Activated naive CD4-positive, alpha-beta T cell treated with anti-CD3 and anti-CD28 coated beads, Interleukin-2, amount 50 U/mL, for 16 hours (primary cell): ENCODE results near the gene ATE1.
"Not testable (repeated sequence)": the region's sequence is repeated elsewhere in the genome, so short reads cannot be mapped to it uniquely, and the experiment has no call there.

ENCODE experiments used
- DNase-seq: peaks from one replicate; pipeline ENCODE4 v3.0.0-alpha.2; 2020

The ATE1 gene

GRCh38 chr10:121929585-121930267 lies 1.9 kb upstream of the ATE1 start:
- DNase-seq, result not testable (repeated sequence)

- no peak for DNase-seq
Observed at GRCh38 chr10:121928528-121928884, 675 bp upstream of the ATE1 start.

GRCh38 chr10:121927318-121927840 lies 452 bp downstream of the ATE1 start:
- peak; percentile 26 for DNase-seq

GRCh38 chr10:121926671-121927317 lies 1.0 kb downstream of the ATE1 start:
- no peak for DNase-seq

DNA sequence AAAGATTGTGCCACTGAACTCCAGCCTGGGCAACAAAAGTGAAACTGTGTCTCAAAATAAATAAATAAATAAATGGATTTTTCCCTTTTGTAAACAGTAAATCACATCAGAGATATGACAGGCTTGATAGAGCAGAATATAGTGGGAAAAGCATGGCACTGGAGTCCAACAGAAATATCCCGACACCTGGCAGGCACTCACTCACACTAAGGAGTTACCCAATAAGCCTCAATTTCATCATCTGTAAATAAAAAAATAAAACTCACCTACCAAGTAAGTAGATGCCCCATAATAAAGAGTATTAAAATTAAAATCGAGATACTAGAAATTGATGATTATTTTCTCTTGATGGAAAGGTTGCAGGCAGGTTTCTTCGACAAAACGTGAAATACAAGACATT lies 1.7 kb downstream of the ATE1 start:
- no peak for DNase-seq

DNA sequence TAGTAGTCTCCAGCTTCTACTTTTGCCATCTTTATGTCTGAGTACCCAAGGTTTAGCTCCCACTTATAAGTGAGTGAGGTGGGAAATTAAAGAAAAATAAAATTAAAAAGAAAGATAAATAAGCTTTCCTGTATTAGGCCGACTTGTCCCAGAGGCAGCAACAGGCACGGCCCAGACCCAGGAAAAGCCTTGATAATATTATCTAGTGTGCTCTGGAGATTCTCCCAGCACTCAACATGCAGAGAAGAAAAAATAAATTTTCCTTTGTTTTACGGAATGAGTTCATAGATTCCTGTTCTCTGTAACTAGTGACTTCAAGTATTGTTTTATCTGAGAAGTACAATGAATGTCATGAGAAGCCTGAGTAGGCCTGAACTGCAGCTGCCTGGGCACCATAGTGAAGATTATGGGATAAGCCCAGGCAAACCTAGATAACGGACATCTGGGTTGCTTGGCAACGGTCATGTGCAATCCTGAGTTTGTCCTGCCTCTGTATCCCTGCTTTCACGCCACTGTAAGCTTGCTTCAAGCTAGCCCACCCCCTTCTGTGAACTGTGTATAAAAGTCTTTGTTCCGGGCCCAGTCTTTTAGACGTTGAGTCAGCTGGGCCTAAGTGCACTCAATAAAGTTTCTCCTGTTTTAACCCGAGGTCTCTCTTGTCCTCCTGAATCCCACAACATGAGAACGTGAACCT lies 6.4 kb downstream of the ATE1 start:
- no peak for DNase-seq

DNA sequence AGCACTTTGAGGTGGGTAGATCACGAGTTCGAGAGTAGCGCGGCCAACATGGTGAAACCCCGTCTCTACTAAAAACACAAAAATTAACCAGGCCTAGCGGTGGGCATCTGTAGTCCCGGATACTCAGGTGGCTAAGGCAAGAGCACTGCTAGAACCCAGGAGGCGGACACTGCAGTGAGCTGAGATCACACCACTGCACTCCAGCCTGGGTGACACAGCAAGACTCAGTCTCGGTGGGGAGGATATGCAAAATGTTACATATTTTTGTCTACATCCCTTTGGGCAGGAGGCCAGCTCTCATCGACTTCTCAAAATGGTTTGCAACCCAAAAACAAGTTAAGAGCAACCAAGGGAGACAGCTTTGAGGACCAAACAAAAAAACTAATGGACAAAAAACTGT lies 8.2 kb downstream of the ATE1 start:
- DNase-seq, result no peak

DNA sequence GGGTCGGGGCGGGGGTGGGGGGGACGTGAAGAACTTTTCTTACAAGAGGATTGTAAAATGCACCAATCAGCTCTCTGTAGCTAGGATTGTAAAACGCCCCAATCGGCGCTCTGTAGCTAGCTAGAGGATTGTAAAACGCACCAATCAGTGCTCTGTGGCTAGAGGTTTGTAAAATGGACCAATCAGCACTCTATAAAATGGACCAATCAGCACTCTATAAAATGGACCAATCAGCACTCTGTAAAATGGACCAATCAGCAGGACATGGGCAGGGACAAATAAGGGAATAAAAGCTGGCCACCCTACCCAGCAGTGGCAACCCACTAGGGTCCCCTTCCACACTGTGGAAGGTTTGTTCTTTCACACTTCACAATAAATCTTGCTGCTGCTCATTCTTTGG lies 9.0 kb downstream of the ATE1 start:
- DNase-seq, result not testable (repeated sequence)

DNA sequence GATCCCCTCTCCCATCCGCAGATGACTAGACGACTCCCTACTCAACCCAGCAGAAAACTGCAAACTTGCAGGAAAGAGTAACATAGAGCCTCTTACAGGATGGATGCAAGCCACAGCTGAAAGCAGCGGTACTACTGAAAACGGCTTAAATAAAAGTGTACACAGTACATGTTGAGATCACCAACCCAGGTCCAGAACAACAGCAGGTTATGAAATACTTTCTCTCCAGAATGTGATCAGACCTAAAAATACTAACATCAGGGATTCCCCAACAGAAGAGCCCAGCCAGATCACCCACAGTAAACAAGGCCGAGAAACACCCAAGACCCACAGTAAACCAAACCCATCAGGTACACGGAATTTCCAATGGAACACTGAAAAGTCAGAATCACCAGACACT lies 13.2 kb downstream of the ATE1 start:
- no peak for DNase-seq

DNA sequence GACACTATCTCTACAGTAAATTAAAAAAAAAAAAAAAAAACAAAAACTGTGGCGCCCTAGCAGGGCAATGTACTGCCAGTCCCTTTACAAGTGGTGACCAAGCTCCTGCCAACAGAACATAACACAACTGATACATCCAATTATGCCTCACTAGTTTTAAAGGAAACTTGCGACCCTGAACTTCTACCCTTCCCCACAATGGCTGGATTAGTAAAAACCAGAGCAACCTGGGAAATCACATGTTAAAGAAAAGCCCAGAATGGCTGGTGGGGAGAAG lies 16.5 kb downstream of the ATE1 start:
- no peak for DNase-seq

DNA sequence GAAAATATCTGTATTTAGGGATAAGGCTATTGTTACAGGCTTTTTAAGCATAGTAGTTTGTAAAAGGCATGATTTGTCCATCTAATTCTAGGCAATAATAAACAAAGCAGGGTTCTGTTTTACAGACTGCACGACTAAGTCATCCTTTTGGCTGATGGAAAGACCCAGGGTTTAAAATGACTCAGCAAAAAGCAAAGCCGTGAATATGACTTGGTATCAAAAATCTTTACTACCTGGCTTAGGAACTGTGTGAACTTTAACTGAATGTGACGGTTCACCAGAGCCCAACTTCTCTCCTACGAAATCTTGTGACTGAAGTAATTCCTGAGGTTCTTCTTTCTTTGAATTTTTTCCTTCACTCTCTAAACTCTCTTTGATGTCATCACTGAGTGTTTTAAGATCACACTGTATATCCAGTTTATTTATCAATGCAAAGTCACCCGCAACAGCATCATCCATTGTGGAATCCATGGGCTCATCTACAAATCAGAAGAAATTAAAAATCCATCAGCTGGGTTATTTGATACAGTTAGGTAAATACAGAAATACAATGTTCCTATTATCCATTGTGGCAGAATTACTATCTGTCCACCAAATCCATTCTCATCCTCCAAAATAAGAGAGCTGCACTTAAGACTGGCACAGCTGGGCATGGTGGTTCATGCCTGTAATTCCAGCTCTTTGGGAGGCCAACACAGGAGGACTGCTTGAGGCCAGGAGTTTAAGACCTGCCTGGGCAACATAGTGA lies 17.0 kb downstream of the ATE1 start:
- no peak for DNase-seq

- no peak for DNase-seq
Observed at GRCh38 chr10:121904888-121905287, 22.9 kb downstream of the ATE1 start.

DNA sequence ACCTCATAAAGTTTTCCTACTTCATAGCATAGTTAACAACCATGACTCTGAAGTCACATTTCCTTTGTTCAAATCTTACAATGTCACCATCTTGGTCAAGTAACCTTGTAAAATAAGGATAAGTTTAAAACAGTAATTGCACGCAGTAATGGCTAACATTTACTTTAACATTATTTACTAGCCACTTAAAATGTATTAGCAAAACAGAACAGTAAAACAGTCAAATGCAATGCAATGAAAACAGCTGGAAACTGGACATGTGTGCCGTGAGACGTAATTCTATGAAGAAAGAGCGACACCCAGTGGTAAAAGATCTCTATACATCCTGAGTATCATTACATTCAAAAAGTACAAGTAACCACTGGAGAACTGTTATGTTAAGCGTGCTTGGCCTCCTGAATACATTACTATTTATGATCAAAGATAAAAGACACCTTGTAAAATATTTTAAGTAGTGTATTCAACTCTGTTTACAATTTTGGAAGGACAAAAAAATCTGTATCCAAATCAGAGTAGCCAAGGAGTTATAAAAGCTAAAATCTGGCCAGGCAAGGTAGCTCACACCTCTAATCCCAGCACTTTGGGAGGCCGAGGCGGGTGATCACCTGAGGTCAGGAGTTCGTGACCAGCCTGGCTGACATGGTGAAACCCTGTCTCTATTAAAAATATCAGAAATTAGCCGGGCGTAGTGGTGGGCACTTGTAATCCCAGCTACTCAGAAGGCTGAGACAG lies 27.2 kb downstream of the ATE1 start:
- DNase-seq, result no peak

GRCh38 chr10:121899727-121900126 lies 28.1 kb downstream of the ATE1 start:
- DNase-seq, result no peak

DNA sequence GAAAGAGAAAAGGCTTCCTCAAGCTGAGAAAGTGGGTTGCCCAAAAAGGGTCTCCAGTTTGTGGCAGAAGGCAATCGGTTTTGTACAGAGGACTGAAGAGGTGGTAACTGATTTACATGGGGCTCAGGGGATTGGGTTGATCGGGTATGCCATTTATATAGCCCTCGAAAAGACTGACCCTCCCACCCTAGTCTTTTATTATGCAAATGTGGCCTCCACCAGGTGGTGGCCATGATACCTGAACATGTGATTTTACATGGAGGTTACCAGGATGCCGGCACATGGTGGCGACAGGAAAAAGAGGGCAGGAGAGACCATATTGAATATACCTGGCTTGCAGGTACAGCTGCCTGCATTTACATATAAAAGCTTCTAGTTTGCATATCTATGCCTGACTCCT lies 36.7 kb downstream of the ATE1 start:
- DNase-seq, result no peak

DNA sequence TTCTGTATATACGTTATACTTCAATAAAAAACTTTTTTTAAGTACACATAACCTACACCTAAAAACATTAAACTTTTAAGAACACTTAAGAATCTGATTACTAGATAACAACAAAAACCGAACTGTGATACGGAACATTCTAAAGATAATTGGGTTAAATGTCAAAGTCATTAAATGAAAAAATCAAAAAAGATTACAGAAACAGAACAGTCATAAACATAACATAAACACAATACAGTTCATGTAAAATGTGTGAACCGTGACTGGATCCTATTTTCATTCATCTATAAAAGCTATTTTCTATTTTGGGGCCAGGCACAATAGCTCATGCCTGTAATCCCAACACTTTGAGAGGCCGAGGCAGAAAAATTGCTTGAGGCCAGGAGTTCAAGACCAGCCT lies 38.6 kb downstream of the ATE1 start:
- no peak for DNase-seq

GRCh38 chr10:121886997-121887622 lies 40.7 kb downstream of the ATE1 start:
- DNase-seq, result peak; percentile 45

DNA sequence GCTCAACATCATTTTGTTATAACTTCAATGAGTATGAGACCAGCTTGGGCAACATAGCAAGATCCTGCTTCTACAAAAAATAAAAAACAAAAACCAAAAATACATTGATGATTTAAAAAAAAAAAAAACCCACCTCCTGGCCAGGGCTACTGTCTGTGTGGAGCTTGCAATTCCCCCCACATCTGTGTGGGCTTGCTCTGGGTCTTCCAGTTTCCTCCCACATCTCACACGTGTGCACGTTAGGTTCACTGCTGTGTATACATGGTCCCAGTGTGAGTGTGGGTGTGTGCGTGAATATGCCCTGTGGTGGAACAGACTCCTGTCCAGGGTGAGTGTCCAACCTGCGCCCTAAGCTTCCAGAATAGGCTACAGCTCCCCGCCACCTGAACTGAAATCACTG lies 41.6 kb downstream of the ATE1 start:
- no peak for DNase-seq

- no peak for DNase-seq
Observed at GRCh38 chr10:121880895-121881294, 46.9 kb downstream of the ATE1 start.

DNA sequence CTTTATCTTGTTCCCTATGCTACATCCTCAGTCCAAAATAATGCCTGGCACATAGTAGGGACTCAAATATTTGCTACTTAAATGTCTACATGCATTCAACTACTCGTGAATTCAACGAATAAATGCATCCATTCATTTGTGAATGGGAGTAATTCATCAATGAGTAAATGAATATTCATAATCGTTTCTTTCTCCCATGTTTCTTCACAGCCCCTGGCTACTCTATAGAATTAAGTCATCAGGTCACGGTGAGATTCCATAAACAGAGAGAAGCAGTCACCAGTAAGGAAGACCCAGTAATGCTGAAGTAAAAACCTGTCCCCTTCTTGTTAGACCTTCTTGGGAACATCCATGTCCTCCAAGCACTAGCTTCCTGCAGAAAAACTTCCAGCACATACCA lies 48.4 kb downstream of the ATE1 start:
- DNase-seq, result no peak

DNA sequence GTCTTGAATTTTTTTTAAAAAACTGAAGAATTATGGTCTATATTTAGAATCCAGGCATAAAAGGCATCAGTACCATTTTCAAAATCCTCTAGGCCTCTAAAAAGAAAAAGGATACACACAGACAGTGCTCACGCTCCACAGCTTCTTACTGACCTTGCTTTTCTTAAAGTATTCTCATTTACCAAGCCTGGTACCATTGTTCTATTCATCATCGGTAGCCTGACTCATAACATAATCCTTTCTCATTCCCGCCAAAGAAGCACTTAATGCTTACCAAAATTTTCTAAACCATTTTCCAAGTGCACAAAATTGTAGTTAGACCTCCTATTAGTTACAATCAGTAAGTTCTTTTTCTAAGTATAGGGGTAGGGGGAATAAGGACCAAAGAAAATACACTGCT lies 54.6 kb downstream of the ATE1 start:
- DNase-seq, result no peak

GRCh38 chr10:121870413-121870812 lies 57.4 kb downstream of the ATE1 start:
- DNase-seq, result no peak

GRCh38 chr10:121865554-121865953 lies 62.3 kb downstream of the ATE1 start:
- no peak for DNase-seq
